GM21786 (cell line): ENCODE results near the gene TRPC4AP.

ENCODE experiments used
- ATAC-seq: cut with Tn5 transposase; IDR thresholded peaks from one replicate; pipeline ENCODE4 v1.9.1; 2021; ENCODE audit not compliant: unreplicated experiment

Gene TRPC4AP

GRCh38 chr20:35017099-35017835 is 75.3 kb downstream of the TRPC4AP start:
- ATAC-seq = no peak

GRCh38 chr20:35015863-35016193 is 76.8 kb downstream of the TRPC4AP start:
- no peak for ATAC-seq

- no peak for ATAC-seq
Measured at GRCh38 chr20:35014537-35014936, 78.1 kb downstream of the TRPC4AP start.

- ATAC-seq = no peak
Measured at GRCh38 chr20:35013421-35014411, 78.9 kb downstream of the TRPC4AP start.

GRCh38 chr20:35012227-35013069 is 80.2 kb downstream of the TRPC4AP start:
- no peak for ATAC-seq

GRCh38 chr20:35011589-35012226 is 80.9 kb downstream of the TRPC4AP start:
- no peak for ATAC-seq

GRCh38 chr20:35010405-35011192 is 82.0 kb downstream of the TRPC4AP start:
- ATAC-seq = no peak

- no peak for ATAC-seq
Measured at GRCh38 chr20:35009665-35010328, 82.8 kb downstream of the TRPC4AP start.

- ATAC-seq = no peak
Measured at GRCh38 chr20:35008411-35009342, 83.9 kb downstream of the TRPC4AP start.

- ATAC-seq = no peak
Measured at GRCh38 chr20:35007891-35008290, 84.7 kb downstream of the TRPC4AP start.

- ATAC-seq = no peak
Measured at GRCh38 chr20:35007413-35007812, 85.2 kb downstream of the TRPC4AP start.

GRCh38 chr20:35006531-35006971 is 86.1 kb downstream of the TRPC4AP start:
- no peak for ATAC-seq

GRCh38 chr20:35006009-35006408 is 86.6 kb downstream of the TRPC4AP start:
- ATAC-seq = no peak

- no peak for ATAC-seq
Measured at GRCh38 chr20:35005463-35005961, 87.1 kb downstream of the TRPC4AP start.

GRCh38 chr20:35004749-35005462 is 87.7 kb downstream of the TRPC4AP start:
- ATAC-seq = no peak

GRCh38 chr20:35004051-35004725 is 88.4 kb downstream of the TRPC4AP start:
- ATAC-seq = no peak
